WTC11 (cell line): ENCODE data around the gene ZPBP. TPM values are rescaled to one million over a fixed set of nuclear protein-coding genes. Genes with fewer than 3 reads are reported as not detected.

Experiments
- ATAC-seq: fragments of 200-7000 bp; cut with Tn5 transposase; 2 replicates; pipeline ENCODE4 v1.10.0; 2021; ENCODE audit warnings: mild to moderate bottlenecking, moderate library complexity
- Bru-seq: library from RNA; stranded (reverse); fragments of 400-500 nt; gene quantifications from one replicate; lab custom pipeline; 2021; lab: Mats Ljungman, UMichigan
- CTCF ChIA-PET: fragments of 300-600 bp; sonication (Branson Sonifier 250); formaldehyde crosslinking; loops from one replicate; lab custom pipeline; 2021; ENCODE audit warnings: antibody characterized with exemption; lab: Charles Lee
- POLR2A ChIA-PET: fragments of 350-600 bp; sonication (Branson Sonifier 250); formaldehyde crosslinking; loops from one replicate; lab custom pipeline; 2021; ENCODE audit warnings: antibody characterized with exemption; lab: Charles Lee
- DNase-seq: peaks from one replicate; pipeline ENCODE4 v3.0.0; 2021; ENCODE audit warnings: low spot score
- H3K27ac Mint-ChIP-seq: 2 replicates; pipeline ENCODE4 v1.8.0; 2021; ENCODE audit warnings: mixed read lengths
- H3K27me3 Mint-ChIP-seq: 2 replicates; pipeline ENCODE4 v1.8.0; 2021; ENCODE audit warnings: low read depth, mild to moderate bottlenecking, moderate library complexity, mixed read lengths
- H3K36me3 Mint-ChIP-seq: 2 replicates; pipeline ENCODE4 v1.8.0; 2021; ENCODE audit warnings: mixed read lengths
- H3K4me1 Mint-ChIP-seq: 2 replicates; pipeline ENCODE4 v1.8.0; 2022; ENCODE audit warnings: mixed read lengths
- H3K4me3 Mint-ChIP-seq: 2 replicates; pipeline ENCODE4 v1.8.0; 2021; ENCODE audit warnings: mild to moderate bottlenecking, moderate library complexity, mixed read lengths
- H3K9me3 Mint-ChIP-seq: 2 replicates; pipeline ENCODE4 v1.8.0; 2021; ENCODE audit warnings: mixed read lengths
- CBFB ChIP-seq: sonication (generic); formaldehyde crosslinking; IDR thresholded peaks from 2 replicates; pipeline ENCODE4 v1.8.1; 2022; ENCODE audit warnings: mild to moderate bottlenecking, low read depth, missing genetic modification reagents
- CTCF ChIP-seq: fragments of 200-600 bp; IDR thresholded peaks from 2 replicates; pipeline ENCODE4 v1.8.0; 2022; ENCODE audit warnings: antibody characterized with exemption
- ELF4 ChIP-seq: sonication (generic); formaldehyde crosslinking; IDR thresholded peaks from 2 replicates; pipeline ENCODE4 v1.8.1; 2022; ENCODE audit warnings: low read depth, mild to moderate bottlenecking, moderate library complexity, missing genetic modification reagents
- FOXP4 ChIP-seq: sonication (generic); formaldehyde crosslinking; IDR thresholded peaks from 2 replicates; pipeline ENCODE4 v1.8.0; 2022; ENCODE audit warnings: mild to moderate bottlenecking, missing genetic modification reagents
- MAX ChIP-seq: sonication (generic); formaldehyde crosslinking; IDR thresholded peaks from 2 replicates; pipeline ENCODE4 v1.8.0; 2022; ENCODE audit warnings: mild to moderate bottlenecking, missing genetic modification reagents
- MXD4 ChIP-seq: fragments of 250-450 bp; sonication (Bioruptor Pico); IDR thresholded peaks from 2 replicates; pipeline ENCODE4 v1.8.0; 2021; ENCODE audit warnings: mild to moderate bottlenecking, moderate library complexity, borderline replicate concordance
- NFYB ChIP-seq: sonication (generic); formaldehyde crosslinking; conservative IDR thresholded peaks from 2 replicates; pipeline ENCODE4 v1.8.0; 2022; ENCODE audit warnings: low read depth, missing genetic modification reagents
- ZBTB21 ChIP-seq: sonication (generic); formaldehyde crosslinking; IDR thresholded peaks from 2 replicates; pipeline ENCODE4 v1.8.1; 2023; ENCODE audit warnings: mild to moderate bottlenecking, missing genetic modification reagents, borderline replicate concordance
- ZNF263 ChIP-seq: sonication (generic); formaldehyde crosslinking; IDR thresholded peaks from 2 replicates; pipeline ENCODE4 v1.8.1; 2022; ENCODE audit warnings: low read depth, mild to moderate bottlenecking, moderate library complexity, missing genetic modification reagents
- long read RNA-seq, 3 experiments: library from RNA in 1 of 3; library from capped mRNA in 1 of 3; library from polyadenylated mRNA in 1 of 3; unstranded in 2 of 3; stranded (forward) in 1 of 3; transcript quantifications; one replicate each; pipeline ENCODE4 v2.0.0, GENCODE V29; 2021
- total RNA-seq: library from RNA; stranded (reverse); gene quantifications from 3 replicates; pipeline ENCODE4 v1.2.3, GENCODE V29; 2021
- TF ChIP-seq, protein P1 (sequence below): sonication (generic); formaldehyde crosslinking; IDR thresholded peaks from 2 replicates; pipeline ENCODE4 v1.8.0; 2022; ENCODE audit warnings: mild to moderate bottlenecking, missing genetic modification reagents
- TF ChIP-seq, protein P2 (sequence below): sonication (generic); formaldehyde crosslinking; IDR thresholded peaks from 2 replicates; pipeline ENCODE4 v1.8.1; 2023; ENCODE audit warnings: mild to moderate bottlenecking, missing genetic modification reagents, moderate library complexity

The ZPBP gene
- total RNA-seq = not detected in 3 replicates
- Bru-seq, nascent RNA = percentile 10 among the genes with signal in this experiment
- long read RNA-seq, experiment 1, partial matches to known transcripts = 0 of 1 reads
- long read RNA-seq, experiment 1, other reads (novel, unspliced or antisense) = 1 of 1 reads
- long read RNA-seq, experiment 2 = 0 reads
- long read RNA-seq, experiment 3 = 0 reads

- ChIA-PET POLR2A (no interaction called here), CTCF (interaction anchor here (0.6 to 1.6 kb wide), 35 partner anchors 9 to 1274 kb away, joined by 3 to 15 read pairs (median 4); no protein-coding TSS in a partner anchor)
- Mint-ChIP-seq H3K27me3 (peaks cover 15% of the 10 kb centered on the region), H3K9me3 (peaks cover 19% of the 10 kb centered on the region), H3K4me1 (peaks cover 3% of the 10 kb centered on the region), H3K4me3 (peak within 1 kb of the TSS; percentile 77), H3K36me3 (0 out of 2 replicates have a peak, but pooled peaks cover 2% of the 10 kb centered on the region), H3K27ac (peak within 1 kb of the TSS; percentile 33; the same call in 1 of the 2 replicates)
- TF ChIP-seq FOXP4 (peak; percentile 59; the same call in 1 of the 2 replicates), MAX (peak; percentile 56; the same call in 1 of the 2 replicates), CTCF (peak; percentile 77), NFYB (CRISPR knock-in tag) (no peak), CBFB (CRISPR knock-in tag) (no peak), ZBTB21 (CRISPR knock-in tag) (0 out of 2 replicates have a peak, but pooled peaks have one; percentile 36), MXD4 (CRISPR knock-in tag) (no peak), ZNF263 (CRISPR knock-in tag) (no peak)
- TF ChIP-seq, protein P1, sequence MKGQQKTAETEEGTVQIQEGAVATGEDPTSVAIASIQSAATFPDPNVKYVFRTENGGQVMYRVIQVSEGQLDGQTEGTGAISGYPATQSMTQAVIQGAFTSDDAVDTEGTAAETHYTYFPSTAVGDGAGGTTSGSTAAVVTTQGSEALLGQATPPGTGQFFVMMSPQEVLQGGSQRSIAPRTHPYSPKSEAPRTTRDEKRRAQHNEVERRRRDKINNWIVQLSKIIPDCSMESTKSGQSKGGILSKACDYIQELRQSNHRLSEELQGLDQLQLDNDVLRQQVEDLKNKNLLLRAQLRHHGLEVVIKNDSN (CRISPR knock-in tag) = 0 out of 2 replicates have a peak, but pooled peaks have one; percentile 34
- DNase-seq (peak; percentile 41), ATAC-seq (peak; percentile 82)
Observed at GRCh38 chr7:50092579-50093491, at the start of gene ZPBP. Gene ZPBP (minus strand): TSS chr7:50093246. CDS start chr7:50093194, 52 bp downstream.

GRCh38 chr7:50142425-50143017 is 49.5 kb upstream of the ZPBP start:
- peaks cover 5% of the 10 kb centered on the region for H3K9me3 Mint-ChIP-seq
- ChIA-PET CTCF (interaction anchor here (1.0 to 1.1 kb wide), 2 partner anchors 10 to 276 kb away, joined by 3 read pairs; no protein-coding TSS in a partner anchor), POLR2A (no interaction called here)
- no peaks in the 10 kb centered on the region for H3K27me3 Mint-ChIP-seq
- ATAC-seq = no peak
- no peak overlapping the region for H3K27ac Mint-ChIP-seq
- no peak overlapping the region for H3K4me3 Mint-ChIP-seq
- H3K4me1 Mint-ChIP-seq = no peaks in the 10 kb centered on the region
- no peaks in the 10 kb centered on the region for H3K36me3 Mint-ChIP-seq
- TF ChIP-seq CTCF = peak; percentile 50; the same call in 1 of the 2 replicates
- no peak for TF ChIP-seq ELF4 (CRISPR knock-in tag)
- TF ChIP-seq, protein P2, sequence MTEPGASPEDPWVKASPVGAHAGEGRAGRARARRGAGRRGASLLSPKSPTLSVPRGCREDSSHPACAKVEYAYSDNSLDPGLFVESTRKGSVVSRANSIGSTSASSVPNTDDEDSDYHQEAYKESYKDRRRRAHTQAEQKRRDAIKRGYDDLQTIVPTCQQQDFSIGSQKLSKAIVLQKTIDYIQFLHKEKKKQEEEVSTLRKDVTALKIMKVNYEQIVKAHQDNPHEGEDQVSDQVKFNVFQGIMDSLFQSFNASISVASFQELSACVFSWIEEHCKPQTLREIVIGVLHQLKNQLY (CRISPR knock-in tag) = no peak
- TF ChIP-seq, all 79 proteins: peak for 1
- DNase-seq = no peak
